ENCODE data around the gene ARV1.

The ARV1 gene
- 3.9 to 10.1 reads per million in 2 donors for total RNA-seq

DNA sequence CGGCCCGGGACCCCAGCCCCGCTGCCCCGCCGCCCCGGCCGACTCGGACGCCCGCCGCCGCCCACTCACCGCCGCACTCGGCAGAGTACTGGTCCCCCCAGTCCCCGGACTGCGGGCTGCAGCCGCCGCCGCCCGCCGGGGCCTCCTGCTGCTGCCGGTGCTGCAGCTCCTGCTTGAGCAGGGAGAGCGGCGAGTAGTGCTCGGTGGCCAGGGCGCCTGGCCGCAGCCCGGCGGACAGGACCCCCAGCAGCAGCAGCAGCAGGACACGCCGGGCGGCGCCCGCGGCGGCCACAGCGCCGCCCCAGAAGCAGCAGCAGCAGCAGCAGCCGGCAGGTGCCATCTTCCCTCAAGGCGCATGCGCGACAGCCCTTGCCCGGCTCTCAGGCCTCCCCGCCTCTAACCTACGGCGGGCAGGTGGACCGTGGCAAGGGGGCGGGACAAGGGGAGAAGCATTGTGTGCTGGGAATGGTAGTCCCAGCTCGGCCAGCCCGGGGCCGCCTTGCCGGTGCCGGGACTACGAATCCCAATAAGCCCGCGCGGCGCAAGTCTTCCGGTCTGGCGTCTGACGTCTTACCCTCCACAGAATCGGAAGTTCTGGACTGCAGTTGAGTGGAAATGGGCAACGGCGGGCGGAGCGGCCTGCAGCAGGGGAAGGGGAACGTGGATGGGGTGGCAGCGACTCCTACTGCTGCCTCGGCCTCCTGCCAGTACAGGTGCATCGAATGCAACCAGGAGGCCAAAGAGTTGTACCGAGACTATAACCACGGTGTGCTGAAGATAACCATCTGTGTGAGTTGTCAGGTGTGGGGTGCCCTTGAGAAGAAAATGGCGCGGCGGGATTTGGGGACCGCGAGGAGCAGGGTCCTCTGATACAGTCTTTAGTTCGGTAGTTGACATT is at the start of gene ARV1, which contains the start of gene TTC13:
TSS of gene ARV1 (plus strand) at position 604 of the 898 bp plus-strand sequence. CDS start at position 616, 12 bp downstream.
TSS of gene TTC13 (minus strand) at position 371 of the 898 bp plus-strand sequence. CDS start at position 340, 31 bp downstream.
- peak; percentile 90 for DNase-seq

DNA sequence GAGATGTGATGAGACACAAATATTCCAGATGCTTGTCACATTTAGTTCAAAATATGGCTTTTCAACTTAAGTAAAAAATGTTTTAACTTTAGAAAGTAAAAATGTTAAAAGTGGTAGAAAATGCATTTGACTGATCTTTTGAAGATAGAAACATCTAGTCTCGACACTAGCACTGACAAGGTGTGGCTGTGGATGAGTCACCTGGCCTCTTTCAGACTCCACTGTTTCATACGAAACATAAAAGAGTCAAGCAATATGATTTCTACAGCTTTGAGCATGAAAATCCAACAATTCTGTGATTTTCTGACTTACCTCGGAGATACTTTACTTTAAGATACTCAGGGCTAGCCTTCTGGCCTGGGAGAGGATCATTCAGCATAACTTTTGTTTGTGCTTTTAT is 47.9 kb upstream of the ARV1 start:
- no peak for DNase-seq

DNA sequence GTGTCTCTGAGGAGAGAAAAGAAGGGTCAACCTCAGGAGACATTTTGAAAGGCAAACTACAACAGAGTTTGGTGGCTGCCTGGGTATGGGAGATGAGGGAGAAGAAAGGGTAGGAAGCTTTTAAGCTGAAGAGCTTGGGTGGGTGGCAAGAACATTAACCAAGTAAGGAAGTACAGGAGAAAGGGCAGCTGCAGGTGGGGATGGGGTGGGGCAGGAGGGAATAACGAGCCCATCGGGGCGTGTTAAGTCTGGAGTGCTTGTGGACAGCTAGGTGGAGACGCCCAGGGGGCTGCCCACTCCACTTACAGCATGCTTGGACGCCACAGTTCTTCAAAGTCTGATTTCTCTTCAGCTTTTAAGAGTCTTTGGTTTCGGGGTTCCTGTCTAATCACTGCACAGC is 43.0 kb upstream of the ARV1 start:
- DNase-seq: no peak

DNA sequence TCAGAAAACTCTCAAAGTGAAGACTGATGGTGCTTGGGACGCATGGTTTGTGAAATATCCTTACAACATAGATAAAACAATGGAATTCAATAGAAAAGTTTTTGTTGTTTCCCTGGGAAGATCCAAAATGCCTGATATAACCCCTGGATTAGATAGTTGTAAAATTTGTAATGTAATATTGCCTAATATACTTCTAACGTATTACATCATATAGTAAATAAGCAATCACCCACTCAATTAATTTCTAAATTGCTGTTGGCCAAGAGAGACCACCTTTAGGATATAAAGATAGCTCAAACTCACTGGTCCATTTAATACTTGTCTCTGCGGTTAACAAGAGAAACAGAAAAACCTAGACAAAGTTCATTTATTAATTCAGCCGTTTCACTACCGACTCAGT is 42.4 kb upstream of the ARV1 start:
- no peak for DNase-seq

DNA sequence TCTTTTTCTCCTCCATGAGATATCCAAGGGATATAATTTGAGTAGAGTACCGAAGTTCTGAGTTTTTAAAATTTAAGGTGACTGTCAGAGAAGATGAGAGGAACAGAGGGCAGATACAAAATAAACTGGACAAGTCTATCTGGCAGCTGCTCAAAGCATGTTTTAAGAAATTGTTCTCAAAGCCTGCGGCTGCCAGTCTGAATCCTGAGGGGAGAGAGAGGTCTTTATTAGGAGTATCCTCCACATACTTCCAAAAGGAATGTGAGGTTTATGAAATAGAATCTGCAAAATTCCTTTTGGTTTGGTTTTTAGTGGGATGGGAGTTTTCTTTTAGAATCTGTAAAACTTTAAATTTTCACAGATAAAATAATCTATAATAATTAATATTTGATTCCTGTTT is 41.5 kb upstream of the ARV1 start:
- no peak for DNase-seq

DNA sequence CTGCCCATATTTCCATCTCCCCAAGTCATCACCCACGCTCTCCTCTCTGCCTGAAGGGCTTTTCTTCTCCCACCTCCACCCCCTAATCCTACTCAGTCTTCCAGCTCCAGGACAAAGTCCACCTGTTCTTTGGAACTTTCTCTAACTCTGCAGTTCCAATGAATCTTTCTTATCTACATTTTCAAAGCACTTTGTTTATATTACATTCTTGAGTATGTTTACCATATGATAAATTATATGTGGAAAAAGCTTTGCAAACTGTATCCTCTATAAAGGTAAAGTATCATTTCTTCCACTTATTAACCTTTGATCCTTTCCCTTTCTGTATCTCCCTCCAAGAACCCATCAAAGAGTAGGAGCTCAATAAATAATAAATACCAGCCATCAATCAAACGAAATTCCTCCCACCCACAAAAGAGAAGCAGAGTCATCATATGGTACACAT is 39.9 kb upstream of the ARV1 start:
- DNase-seq: no peak

DNA sequence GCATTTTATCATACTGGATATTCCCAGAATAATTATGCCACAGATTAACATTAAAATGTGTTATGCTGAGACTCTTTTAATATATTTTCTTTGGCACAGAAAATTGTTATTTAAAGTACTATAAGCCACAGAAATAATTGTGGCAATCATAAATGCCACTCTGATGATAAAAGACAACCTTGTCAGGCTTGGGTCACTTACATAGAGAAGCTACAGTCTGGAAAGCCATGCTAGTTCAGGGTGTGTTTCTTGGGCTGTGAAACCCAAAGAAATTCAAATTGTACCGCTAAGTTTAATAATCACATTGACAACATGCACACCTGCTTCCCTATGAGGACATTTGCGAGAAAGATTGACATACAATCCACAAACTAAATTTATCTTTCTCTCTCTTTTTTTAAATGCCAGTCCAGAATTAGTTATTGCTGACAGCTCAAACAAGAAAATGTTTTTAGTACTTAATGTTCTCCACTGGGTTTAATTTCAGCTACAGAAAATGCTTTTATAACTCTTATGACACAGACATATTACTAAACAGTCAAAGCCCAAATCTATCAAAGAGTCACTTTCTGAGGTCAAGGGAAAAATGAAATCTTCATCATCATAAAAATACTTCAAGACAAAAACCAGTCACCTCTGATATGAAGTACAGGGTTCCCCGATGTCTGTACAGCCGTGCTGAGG is 38.9 kb upstream of the ARV1 start:
- DNase-seq: no peak

DNA sequence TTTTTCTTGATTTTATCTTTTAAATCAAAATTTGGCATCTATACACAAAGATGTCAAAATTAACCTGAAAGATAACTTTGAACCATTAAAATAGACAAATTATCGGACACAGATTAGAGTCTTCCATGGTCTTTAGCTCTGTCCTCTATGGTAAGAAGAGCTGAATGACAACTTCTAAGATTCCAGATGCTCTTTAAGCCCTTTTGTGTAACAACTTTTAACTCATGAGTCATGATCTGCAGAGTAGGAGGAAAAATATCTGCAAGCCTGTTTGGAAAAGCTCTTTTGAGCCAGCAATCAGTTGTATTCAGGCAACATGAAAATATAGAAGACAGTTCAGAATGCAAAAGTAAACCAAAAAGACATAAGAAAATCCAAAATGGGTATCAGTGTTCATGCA is 38.0 kb upstream of the ARV1 start:
- DNase-seq: no peak

DNA sequence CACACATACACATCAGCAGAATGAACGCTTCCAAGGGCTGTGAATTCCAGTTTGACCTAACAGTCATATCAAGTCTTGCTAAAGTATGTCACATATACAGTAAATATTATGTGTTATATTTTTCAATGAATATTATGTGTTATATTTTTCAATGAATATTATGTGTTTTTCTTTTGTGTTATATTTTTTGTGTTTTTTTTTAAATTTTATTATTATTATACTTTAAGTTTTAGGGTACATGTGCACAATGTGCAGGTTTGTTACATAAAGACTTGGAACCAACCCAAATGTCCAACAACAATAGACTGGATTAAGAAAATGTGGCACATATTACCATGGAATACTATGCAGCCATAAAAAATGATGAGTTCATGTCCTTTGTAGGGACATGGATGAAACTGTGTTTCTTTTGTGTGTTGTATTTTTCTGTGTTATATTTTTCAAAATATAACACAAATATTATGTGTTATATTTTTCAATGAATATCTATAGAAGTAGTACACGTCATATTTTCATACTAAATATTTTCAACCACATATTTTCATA is 35.8 kb upstream of the ARV1 start:
- DNase-seq: no peak

DNA sequence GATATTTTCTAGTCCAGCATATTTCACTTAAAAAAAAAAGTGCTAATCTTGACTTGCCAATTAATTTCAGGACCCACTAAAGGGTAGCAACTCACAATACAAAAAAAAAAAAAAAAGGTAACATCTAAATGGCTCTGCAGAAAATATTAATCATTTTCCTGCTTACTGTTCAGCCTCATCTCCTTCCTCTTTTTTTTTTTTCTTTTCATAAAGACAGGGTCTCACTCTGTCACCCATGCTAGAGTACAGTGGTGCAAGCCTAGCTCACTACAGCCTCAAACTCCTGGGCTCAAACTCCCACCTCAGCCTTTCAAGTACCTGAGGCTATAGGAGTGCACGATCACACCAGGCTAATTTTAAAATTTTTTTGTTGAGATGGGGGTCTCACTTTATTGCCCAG is 30.6 kb upstream of the ARV1 start:
- no peak for DNase-seq

DNA sequence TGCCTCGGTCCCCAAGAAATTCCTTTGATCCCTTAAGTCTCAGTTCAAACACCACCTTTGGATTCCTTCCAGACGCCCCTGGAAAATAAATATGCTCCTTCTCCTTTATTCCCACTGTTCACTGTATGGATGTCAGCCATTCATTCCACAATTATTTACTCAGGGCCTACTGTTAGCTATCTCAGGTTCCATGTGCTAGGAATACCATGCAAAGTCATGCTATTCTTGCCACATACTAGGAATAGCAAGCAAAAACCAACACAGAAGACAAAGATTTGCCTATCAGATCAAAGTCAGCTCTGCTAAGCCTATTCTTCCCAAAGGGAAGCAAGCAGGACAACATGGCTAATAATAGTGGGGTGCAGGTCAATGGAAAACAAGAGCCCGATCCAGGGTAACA is 30.0 kb upstream of the ARV1 start:
- DNase-seq: no peak

DNA sequence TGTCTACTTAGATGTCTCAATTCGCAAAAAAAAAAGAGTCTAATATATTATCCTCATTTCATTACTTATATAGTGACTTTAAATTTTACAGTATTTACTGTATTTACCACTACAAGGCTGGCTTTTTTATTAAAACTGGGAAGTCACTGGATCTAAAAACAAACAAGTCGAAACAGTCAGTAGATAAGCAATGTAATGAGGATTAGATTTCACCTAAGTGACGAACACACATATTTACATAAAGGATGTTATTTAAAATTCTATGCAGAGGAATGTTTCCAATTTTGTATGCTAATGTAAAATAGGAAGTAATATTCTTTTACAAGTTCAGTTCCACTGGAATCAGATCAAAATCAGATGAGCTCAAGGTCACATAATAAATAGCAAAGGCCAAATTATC is 28.5 kb upstream of the ARV1 start:
- no peak for DNase-seq

DNA sequence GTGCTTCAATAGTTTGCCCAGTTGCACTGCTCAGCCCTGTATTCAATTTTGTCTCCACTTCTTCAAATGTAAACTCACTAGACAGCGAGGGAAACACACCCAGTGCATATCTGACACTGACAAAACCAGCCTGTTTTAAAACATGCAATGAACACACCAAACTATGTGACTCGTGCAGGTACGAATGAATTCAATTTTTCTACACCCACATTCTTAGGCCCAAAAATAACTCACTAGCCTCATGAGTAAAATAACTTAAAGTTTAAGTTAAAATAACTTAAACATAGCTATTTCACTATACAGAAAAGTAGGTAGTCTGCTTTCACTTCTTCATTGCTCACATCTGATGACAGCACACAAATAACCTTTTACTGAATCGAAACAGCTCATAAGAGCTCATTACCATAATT is 21.3 kb upstream of the ARV1 start:
- DNase-seq: no peak

DNA sequence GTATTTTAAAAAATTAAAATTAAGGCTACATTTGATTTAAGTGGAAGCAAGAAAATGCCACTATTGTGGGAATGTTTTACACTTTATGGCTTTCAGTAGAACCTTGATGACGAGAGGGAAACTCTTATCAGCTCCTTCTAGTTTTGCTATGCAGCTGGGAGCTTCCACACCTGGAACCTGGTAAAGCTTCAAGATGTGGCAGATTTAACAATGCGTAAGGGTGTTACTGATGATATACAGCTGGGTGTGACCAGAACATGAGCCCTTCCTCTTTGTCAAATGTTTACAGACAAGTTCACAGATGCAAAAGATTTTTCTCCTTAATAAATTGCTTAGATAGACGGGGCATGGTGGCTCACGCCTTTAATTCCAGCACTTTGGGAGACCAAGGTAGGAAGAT is 20.5 kb upstream of the ARV1 start:
- DNase-seq: no peak

DNA sequence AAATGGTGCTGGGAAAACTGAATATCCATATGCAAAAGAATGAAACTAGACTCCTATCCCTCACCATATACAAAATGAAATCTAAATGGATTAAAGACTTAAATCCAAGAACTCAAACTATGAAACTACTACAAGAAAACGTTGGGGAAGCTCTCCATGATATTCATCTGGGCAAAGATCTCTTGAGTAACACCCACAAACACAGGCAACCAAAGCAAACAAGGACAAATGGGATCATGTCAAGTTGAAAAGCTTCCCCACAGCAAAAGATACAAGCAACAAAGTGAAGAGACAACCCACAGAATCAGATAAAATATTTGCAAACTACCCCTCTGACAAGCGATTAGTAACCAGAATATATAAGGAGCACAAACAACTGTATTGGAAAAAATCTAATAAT is 14.0 kb upstream of the ARV1 start:
- no peak for DNase-seq

DNA sequence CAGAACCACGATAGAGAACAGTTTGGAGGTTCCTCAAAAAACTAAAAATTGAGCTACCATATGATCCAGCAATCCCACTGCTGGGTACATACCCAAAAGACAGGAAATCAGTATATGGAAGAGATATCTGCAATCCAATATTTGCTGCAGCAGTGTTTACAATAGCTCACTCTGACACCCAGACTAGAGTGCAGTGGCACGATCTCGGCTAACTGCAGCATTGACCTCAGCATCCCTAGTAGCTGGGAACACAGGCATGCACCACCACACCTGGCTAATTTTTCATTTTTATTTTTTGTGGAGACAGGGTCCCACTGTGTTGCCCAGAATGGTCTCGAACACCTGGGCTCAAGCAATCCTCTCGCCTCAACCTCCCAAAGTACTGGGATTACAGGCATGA is 13.4 kb upstream of the ARV1 start:
- DNase-seq: no peak

DNA sequence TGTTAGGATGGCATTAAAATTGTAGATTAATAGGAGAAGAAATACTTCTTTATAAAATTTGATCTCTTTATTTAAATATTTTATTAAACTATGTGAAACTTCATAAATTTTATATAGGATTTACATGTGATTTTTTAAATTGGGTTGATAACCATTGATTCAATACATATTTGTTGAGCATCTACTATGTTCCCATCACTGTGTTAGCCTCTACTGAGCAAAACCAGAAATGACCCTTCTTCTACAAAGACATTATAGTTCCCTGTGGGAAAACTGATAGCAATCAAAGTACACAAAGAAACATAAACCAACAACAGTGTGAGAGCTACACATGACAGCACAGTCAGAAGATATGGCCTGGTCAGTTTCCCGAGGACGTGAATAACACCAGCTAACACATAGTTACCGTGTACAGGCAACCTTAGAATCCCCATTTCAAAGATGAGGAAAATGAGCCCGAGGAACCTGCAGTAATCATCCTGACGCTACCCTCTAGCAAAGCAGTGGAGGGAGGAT is 12.5 kb upstream of the ARV1 start:
- DNase-seq: no peak

DNA sequence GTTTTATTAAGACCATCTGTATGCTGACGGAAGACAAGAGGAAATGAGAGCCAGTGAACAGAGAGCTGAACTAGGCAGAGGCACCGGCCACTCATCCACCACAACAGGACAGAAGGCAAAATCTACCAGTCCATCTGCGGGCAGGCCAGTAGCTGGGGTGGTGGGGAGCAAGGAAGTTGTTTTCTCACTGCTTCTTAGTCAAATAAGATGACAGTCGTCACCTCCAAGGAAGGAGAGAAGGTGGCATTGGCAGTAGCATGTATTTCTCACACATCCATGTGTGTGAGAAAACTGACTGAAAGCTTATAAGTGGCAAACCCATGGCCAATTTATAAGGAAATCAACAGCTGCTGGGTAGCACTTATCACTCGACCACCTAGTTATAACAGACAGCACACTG is 8.5 kb upstream of the ARV1 start:
- no peak for DNase-seq

DNA sequence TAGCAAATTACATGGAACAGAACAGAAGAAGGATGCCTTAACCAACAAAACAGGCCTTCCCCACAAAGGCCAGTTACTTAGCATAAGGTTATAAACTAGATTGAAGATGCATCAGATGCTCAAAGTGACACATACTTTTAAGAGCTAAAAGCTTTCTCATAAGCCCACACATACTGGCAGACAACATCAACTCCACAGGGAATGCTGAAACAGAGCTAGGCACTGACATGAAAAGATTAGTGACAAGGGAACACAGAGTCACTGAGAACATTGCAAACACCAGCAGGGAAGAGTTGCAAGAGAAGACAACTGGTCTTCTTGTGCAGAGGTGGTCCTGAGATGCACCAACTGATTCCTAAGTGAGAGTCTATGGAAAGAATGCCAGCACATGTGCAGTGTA is 7.1 kb upstream of the ARV1 start:
- no peak for DNase-seq

DNA sequence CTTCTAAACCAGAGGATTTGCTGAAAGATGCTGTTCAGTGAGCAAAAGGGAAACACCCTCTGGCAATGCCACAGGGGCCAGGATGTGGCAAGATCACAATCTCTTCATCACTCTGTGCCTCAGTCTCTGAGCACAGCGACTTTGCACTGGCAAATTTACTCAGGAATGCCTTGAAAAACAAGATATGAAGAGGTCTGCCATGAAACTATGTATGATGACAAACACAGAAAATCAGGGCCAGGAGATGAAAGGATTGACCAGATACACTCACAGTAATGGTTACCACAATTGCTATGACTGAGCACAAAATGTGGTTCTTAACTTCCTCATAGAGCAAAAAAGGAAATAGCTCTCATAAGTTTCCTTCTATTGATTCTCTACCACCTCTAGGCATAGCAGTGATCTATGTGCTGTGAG is 6.0 kb upstream of the ARV1 start:
- DNase-seq: peak; percentile 51

DNA sequence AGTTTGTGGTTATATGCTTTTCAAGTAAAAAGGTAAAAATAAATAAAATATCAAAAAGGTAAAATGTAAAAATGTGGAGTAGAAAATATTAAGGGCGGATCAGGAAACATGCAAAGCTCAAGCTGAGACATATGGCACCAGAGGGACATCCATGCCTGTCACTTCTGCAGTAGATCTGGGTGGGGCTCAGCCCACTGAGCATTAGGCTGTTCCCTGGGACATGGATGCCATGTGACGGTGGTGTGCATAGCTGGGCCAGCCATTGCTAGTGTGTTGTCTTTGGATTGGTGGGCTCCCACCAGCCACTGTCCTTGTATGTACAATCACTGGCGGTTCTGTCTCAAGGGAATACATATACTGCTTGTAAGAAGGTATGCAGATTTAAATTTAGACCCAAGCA is 3.3 kb upstream of the ARV1 start:
- no peak for DNase-seq

DNA sequence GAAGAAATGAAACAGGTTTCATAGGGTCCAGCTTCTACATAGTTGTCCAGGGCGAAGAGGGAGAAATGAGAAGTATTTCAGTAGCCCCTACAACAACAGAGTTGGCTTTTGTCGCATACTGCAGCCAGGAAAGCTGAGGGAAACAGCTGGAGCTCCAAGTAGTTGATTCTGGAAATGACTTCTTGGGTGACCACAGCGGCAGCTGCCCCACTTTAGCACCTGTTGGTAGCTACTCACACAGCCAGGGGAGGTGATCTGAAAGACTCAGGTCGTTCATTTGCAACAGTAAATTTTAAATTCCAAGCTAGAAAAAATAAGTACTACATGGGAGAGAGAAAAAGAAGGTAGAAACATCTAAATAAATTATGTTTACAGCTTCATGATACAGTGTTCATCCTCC is 2.5 kb upstream of the ARV1 start:
- no peak for DNase-seq
